ELF-1 (cell line): ENCODE data around the gene HSBP1.

ENCODE experiments used
- DNase-seq: peaks from one replicate; pipeline ENCODE4 v3.0.0-alpha.2; 2016; ENCODE audit warnings: low read depth, low spot score

The HSBP1 gene

GRCh38 chr16:83807710-83808572, at the start of gene HSBP1:
Gene HSBP1 (plus strand): TSS chr16:83807978. CDS start chr16:83808077, 99 bp downstream.
- DNase-seq: peak; percentile 95

DNA sequence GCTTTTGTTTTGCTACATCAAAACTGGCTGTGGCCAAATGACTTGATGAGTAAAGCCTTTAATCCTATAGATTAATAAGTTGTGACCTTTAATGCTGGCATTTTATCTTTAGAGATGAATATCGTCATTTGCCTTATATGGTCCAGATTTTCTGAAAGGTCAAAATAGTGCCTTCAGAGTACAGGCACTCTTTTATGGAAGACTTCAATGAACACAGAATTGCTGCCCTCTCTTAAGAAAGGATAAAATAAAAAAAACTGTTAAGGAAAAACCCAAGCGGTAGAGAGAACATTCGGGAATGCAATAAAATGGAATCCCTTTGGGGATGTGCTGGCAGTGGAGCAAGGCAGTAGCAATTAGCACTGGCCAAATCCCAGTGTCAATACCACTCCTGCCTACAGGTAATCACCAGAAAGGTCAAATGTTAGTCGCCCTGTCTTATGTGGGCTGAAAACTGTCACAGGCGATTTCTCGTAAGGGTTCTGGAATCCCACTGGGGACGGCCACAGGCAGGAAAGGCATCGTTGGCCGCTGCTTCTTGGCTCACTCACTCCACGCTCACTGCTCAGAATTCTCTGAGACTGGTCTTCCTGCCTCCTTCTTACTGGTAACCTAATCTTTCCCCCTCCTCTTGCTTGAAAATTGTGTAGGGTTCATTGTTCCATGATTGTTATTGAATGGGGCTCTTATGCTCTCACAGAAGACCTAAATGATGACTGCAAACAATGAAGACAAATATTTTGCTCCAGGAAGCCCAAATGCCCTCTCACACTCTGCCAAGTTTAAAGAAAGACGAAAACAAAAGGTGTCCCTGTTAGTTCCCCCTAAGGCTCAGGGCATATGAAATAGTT, 45.4 kb upstream of the HSBP1 start:
- DNase-seq: peak; percentile 8

DNA sequence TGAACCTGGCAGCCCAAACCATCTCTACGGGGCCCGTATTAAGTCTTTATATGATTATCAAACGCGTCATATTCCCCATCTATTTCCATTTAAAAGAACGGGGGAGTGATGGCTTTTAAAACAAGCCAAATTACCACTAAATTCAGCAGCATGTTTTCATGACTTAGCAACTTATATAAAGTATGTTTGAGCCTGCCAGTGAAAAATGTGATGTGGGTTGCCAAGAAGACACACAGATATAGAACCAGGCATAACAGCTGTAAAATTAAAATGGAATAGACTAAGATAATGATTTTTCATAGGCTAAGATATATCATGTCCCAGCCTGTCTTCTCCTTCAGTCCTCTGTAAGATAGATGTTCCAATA, 44.8 kb upstream of the HSBP1 start:
- DNase-seq: no peak

GRCh38 chr16:83768986-83769385, 38.8 kb upstream of the HSBP1 start:
- DNase-seq: peak; percentile 14

DNA sequence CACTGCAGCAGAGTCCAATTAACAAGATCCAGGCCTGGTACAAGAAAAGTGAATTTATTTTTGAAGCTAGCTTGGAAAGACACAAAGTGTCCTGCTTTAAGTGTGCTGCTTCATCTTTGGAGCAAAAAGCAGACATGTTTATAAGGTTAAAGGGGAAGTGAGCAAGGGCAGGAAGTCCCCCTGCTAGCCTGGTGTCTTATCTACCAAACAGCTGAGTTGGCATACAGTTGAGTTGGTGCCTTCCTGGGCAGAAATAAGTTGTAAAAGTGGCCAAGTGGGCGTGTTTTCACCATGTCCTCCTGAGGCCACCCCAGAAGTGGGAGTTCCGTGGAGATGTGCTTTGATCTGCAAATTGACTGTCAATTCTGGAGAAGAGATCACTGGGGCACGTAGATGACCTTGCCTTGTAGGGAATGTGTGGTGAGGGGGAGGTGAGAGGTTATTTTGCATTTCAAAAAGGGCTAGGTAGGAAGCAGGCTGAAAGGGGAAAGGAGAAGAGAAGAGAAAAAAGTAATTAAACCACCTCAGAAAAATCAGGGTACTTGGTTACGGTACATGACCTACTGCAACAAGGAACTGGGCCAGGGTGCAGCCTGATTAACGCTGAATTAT, 38.3 kb upstream of the HSBP1 start:
- peak; percentile 54 for DNase-seq

DNA sequence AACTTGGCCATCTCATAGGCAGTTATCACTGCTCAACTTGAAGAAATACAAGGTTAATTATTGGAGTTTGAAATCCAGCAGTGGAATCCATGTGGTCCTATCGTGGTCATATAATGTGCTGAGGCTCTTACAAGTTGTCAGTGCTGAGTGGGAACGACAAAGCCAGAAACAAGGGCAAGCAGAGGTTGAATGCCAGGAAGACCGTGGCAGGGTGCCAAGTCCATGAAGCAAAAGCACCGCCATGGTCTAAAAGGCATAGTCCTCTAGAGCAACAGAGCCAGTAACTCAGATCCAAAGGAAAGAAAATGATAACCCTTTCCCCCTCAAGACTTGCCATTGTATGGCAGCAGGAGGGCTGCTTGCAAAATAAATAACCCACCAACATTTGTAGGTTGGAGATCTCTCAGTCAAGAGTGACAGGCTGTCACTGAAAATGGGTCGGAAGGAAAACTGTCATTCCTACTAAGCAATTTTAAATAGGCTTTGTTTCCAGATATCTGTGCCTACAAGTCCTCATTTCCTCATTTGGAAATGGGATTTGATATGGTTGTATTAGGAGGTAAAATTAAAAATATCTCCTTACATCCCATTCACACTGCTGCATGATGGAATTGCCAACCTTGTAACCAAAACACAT, 36.4 kb upstream of the HSBP1 start:
- DNase-seq: no peak

DNA sequence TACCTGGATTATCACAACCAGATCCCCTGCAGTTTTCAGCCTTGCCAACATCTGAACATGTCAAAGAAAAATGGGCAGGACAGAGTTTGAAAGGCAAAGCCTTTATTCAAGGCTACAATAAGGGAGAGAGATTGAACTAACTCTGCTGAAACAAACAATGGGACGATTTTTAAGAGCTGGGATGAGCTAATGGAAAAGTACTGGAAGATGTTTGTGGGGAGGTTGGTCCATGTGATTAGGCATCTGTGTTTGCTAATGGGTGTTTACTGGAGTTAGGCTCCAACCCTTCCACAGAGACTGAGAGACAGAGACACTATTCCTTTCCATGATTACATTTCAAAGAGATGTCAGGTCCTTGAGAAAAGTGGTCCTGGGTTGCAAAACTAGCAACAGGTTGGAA, 35.0 kb upstream of the HSBP1 start:
- DNase-seq: no peak

- no peak for DNase-seq
Measured at GRCh38 chr16:83774066-83774465, 33.7 kb upstream of the HSBP1 start.

DNA sequence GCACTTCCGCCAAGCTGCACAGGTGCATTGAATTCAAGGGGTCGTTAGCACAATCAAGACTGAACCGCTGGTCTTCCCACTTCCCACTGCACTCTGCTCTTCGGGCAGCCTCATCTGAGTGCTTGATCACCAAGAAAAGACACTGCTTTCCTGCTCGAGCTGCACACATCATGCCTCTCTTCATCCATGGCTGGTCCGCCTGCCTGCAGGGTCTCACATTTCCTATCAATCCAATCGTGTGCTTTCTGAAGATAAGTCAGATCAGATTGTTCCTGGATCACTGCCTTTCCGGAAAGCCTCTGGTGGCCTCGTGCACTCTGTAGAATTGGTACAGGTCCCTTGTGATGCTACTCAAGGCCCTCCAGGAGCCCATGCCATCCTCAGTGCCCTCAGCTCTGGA, 30.8 kb upstream of the HSBP1 start:
- DNase-seq: no peak

- no peak for DNase-seq
Measured at GRCh38 chr16:83779886-83780285, 27.9 kb upstream of the HSBP1 start.

GRCh38 chr16:83785455-83785854, 22.3 kb upstream of the HSBP1 start:
- no peak for DNase-seq

- no peak for DNase-seq
Measured at GRCh38 chr16:83789642-83790401, 18.0 kb upstream of the HSBP1 start.

DNA sequence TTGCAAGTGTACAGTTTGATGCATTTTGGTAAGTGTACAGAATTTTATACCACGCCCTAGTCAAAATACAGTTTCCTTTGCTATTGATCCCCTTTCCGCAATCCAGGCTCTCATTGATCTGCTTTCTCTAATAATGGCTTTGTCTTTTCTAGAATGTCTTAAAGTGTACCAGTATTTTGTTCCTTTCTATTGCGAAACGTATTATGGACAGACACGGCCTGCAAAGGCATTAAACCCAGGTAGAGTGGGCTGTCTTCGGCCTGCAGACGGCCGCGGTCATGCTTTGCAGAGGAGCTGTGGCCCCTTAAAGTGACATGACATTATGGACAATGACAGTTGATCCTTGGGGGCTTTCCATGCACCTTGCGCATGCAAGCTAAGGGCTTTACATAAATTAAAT, 15.9 kb upstream of the HSBP1 start:
- no peak for DNase-seq

- no peak for DNase-seq
Measured at GRCh38 chr16:83792391-83792790, 15.4 kb upstream of the HSBP1 start.

DNA sequence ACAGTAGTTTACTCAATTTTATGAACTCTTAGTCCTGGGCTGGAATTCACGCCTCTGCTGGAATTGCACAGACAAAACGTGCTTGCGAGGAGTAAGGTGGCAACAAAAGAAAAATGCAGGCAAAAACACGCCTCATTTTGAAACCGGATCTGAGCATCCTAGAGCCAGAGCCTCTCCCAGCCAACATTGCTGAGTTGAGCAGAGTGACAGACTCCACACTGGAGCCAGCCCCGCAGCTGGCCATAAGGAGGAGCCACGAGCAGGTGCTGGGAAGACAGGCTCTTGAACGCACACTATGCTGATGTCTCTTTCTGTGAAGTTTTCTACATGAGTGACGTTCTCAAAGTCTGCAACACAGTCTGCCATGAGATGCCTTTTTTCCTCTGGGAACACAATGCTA, 14.6 kb upstream of the HSBP1 start:
- DNase-seq: peak; percentile 15

- DNase-seq: no peak
Measured at GRCh38 chr16:83794860-83795554, 12.8 kb upstream of the HSBP1 start.

DNA sequence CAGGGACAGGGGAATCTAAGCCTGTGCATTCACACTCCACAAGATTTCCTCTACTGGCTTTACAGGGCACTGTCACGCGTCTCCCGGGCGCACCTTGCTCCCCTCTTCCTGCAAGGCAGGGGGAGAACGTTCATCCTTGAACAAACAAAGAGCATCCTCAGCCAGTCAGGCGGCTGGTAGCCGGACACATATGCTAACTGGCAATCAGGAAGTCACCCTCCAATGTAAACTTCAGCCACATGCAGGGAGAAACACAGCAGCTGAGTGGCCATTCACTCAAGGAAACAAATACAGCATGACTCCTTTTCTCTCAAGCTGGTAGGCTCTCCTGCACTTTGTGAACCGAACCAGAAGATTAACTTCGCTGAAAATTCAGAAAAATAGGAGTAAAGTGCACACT, 10.8 kb upstream of the HSBP1 start:
- DNase-seq: no peak

DNA sequence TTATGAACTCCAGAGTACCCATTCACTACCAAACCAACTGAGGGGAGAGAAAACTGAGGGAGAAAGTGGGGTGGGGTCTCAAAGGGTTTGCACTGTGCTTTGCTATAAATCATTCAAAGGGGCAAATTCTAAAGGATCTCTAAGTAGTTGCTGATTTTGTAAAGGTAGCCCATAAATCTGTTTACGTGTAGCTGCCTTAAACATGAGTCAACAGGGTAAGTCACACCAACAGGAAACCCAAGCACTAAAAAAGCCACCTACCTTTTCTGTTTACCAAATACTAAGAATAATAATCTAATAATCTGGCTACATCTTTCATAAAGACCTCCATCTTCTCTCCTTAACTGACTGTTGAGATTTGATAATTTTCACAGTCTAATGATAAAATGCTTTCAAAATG, 8.4 kb upstream of the HSBP1 start:
- DNase-seq: no peak

GRCh38 chr16:83802135-83802534, 5.6 kb upstream of the HSBP1 start:
- peak; percentile 33 for DNase-seq

DNA sequence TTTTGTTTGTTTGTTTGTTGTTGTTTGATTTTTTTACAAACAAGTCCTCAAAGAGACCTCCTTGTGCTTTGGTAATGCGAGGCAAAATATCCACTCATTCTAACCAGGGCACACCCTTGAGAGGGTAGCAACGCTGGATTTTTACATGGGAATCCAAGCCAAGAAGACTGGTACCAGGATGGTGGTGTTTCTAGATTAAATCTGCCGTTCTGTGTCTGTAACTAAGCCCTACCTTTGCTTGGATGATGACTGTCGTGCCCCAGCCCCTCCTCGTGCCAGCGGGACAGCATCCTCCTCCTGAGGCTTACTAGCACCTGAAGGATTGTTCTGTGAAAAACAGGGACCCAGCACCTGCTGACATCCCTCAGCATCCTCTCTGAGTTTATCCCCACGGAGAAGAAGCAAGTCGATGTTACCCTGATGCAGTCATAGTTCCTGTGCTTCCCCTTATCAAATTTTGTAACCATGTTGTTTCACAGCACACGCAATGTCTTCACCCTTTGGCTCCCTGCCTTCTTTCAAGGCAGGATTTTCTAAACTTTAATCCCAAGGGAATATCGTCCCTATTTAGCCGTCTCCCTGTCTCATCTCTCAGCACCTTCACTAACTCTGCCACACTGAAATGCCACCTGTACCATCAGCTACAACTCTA, 5.1 kb upstream of the HSBP1 start:
- no peak for DNase-seq
